Stimulated activated CD8-positive, alpha-beta memory T cell treated with anti-CD3 and anti-CD28 coated beads, Interleukin-2, amount 100 ng/mL, for 48 hours (primary cell): Measurements from ENCODE around the gene ZNF630.
"Not testable (repeated sequence)": the region's sequence is repeated elsewhere in the genome, so short reads cannot be mapped to it uniquely, and the experiment has no call there.

Experiments
- DNase-seq, 2 donors: peaks; one replicate each; pipeline ENCODE4 v3.0.0-alpha.2; 2020; ENCODE audit warnings: low read depth in 2 of 2

The ZNF630 gene

DNA sequence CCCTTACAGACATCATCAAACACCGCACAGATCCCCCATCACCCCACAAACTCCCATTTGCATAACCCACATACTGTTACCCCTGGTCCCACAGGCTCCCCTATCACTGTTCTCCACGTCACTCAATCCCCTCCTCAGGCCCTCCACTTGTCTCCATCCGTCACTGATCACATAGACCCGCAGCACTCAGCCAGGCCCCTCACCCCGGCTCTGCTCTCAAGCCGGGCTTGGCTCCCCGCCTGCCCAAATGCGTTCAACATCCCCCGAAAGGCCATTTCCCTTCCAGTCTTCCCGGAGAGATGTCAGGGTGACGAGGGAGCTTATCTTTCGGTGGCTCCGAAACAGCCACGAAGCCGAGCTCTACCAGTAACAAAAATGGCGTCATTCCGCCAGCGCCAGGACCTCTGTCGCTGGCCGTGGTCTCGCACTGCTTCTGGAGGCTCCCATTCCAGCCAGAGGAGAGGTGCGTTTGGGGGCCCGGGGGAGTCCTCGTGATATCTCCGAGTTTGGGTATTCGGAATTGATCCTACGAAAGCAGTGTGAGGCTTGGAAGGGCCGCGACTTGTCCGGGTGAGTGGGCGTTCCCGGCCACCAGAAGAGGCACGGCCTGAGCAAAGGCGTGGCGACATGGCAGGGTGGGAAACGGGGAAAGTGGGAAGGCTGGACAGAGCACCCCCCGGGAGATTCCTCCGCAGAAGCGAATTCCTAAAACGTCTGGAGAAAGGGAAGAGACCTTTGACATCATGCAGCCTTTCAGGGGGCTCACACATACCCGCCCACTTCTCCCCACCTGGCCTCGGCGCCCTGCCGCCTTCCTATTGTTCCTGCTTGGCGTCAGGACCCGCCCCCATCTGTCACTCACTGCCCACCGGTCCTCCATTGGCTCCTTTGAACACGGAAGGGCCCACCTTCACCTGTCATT lies at the start of gene ZNF630:
TSS of gene ZNF630 (minus strand) at position 577 of the 922 bp plus-strand sequence. CDS start 4,754 bp downstream, outside the sequence.
- peak; percentile 32 to 43 for DNase-seq

DNA sequence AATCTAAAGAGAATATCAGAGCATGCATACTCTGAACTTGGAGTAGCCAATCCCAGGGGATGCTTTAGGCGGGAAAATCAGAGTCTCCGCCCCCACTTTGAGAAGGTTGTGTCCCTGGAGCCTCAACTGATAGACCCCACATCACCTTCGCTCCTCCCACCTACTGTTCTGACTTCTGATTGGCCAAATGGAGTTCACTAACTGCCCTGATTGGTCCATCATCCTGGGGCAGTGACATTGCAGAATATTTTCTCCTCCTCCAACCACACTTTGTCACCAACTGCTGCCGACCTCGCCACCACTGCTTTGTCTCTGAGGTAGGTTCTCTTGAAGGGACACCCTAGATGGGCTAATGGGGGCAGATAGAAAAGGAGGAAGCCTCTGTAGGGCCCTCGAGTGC lies 36.3 kb upstream of the ZNF630 start:
- DNase-seq = no peak

DNA sequence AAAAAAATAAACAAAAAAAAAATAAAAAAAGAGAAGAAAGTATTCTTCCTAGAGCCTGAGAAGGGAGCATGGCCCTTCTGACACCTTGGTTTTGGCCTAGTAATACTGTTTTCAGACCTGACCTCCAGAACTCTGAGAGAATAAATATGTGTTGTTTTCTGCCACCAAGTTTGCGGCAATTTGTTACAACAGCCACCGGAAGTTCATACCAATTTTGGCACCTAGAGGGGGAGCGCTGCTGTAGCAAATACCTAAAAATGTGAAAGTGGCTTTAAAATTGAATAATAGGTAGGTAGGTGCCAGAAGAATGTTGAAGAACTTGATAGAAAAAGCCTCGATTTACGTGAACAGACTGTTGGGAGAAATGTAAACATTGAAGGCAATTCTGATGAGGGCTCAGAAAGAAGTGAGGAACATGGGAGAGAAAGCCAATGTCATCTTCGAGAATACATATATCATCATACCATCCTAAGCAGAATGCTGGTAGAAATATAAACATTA lies 31.5 kb upstream of the ZNF630 start:
- DNase-seq = no peak

DNA sequence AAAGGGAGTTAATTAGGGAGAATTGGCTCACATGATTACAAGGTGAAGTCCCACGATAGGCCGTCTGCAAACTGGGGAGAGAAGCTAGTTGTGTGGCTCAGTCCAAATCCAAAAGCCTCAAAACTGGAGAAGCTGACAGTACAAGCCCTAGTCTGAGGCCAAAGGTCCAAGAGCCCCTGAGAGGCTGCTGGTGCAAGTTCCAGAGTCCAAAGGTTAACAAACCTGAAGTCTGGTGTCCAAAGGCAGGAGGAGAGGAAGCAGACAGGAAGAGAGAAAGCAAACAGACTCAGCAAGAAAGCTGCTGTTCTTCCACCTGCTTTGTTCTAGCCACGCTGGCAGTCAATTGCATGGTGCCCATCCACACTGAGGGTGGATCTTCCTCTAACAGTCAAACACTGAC lies 30.0 kb upstream of the ZNF630 start:
- no peak for DNase-seq

DNA sequence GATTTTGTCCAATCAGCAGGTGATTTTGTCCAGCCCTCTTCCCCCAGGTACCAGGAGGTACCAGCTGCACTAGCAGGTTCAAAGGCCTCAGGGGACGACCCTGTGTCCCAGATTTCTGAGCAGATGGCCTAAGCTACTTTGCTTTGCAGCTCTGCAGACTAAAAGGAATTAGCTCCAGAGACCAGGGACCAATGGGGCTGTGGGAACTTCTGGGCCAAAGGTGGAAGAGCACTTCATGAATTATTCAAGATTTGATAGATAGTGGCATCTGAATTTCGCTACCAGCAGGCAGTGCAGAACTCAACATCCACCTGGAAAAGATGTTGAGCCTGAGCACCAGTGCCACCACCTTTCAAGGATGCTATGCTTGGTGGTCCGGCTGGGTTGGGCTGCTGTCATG lies 21.1 kb upstream of the ZNF630 start:
- DNase-seq = not testable (repeated sequence)

DNA sequence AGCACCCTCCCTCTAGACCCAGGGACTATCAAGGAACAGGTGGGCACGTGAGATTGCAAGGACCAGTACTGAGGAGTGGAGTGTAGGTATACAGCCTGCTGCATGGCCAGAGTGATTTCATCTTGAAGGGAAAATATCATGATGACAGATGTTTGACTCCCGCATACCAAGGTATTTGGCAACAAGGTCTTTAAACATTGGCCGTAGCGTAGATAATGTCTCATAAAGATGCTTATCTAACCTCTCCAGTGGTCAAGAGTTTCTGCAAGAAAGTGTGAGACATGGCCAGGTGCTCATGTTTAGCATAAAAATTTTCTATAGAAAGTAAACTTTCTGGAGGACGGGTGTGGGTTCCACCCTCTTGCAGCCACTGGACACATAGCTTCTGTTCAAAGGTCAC lies 18.7 kb upstream of the ZNF630 start:
- no peak for DNase-seq

DNA sequence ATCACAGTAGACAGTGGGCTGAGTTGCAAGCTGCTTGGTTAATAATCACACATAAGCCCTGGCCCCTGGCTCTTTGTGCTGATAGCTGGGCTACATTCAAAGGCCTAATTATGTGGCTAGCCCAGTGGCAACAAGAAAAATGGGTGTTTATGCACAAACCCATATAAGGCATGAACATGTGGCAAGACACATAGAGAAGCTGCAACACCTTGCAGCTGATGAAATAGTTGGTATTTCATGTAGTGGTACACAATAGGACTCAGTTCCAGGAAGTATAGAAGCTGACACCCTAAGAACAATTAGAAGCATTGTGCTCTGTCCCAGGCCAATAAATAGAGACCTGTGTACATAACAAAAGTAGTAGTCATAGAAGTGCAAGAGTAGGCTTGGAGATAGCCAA lies 14.6 kb upstream of the ZNF630 start:
- DNase-seq = no peak

DNA sequence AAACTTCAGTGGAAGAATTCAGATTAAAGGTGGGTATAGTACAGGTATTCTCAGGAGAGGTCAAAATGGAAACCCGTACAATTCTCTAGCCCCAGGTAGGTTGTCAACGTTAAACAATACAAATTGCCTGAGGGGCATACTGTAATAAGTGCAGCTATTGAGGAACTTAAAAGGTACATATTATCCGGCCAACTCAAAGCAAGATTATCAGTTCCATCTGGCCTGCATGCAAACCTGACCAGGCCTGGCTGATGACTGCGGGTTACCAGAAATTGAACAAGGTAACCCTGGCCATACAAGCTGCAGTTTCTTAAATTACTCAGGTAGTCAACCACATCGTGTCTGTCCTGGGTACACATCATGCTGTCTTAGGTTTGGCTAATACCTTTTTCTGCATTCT lies 12.3 kb upstream of the ZNF630 start:
- DNase-seq = no peak

DNA sequence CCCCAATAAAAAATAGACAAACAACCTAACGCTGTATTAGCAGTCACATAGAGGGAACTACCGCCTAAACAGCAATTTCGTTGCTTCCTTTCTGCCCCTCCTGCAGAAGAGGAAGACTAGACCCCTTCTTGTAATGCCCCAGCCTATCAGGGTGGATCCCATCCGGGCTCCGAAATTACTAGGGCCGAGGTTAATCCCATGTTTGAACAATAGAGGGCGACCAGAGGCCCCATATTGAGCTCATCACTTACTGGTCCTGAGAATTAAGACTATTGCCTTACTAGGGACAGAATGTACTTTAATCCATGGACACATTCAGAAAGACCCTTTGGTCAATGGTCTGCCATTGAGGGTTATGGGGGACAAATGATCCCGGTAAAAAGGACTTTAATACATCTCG lies 11.8 kb upstream of the ZNF630 start:
- no peak for DNase-seq

DNA sequence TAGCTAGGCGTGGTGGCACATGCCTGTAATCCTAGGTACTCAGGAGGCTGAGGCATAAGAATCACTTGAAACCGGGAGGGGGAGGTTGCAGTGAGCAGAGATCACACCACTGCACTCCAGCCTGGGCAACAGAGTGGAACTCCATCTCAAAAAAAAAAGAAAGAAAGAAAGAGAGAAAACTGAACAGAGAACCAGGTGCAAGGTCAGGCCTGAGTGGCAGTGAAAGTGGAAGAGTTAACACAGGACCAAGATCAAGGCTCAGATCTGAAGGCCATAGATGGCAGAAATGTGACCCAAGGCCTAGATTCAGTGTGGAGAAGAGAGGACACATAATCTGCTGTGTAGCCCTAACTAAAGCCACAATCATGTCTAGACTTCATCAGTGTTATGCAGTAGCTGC lies 4.9 kb upstream of the ZNF630 start:
- DNase-seq = no peak

DNA sequence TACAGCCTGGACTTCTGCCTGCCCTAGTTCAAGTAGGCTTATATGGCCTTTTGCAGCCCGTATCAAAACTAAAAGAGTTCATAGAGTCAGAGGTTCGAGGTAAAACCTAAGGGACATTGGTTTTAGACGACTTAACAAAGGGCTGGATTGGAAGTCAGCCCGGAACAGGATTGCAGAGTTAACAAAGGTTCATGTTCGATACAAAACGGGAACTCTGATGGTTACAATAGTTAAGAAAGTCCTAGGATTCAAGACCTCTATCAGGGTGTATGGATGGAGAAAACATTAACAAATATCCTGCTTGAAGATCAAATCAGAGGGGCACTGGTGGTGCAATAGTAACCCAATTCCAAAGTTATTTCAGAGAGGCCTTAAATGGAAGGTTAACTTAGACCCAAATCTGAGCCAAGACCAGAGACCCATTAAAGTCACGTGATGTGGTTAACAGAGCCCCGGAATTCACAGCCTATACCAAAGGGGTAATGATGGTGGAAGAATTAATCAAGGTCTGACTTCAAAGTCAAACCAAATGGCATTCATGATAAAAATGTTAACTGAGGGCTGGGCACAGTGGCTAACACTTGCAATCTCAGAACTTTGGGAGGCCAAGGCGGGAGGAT lies 656 bp upstream of the ZNF630 start:
- no peak for DNase-seq

DNA sequence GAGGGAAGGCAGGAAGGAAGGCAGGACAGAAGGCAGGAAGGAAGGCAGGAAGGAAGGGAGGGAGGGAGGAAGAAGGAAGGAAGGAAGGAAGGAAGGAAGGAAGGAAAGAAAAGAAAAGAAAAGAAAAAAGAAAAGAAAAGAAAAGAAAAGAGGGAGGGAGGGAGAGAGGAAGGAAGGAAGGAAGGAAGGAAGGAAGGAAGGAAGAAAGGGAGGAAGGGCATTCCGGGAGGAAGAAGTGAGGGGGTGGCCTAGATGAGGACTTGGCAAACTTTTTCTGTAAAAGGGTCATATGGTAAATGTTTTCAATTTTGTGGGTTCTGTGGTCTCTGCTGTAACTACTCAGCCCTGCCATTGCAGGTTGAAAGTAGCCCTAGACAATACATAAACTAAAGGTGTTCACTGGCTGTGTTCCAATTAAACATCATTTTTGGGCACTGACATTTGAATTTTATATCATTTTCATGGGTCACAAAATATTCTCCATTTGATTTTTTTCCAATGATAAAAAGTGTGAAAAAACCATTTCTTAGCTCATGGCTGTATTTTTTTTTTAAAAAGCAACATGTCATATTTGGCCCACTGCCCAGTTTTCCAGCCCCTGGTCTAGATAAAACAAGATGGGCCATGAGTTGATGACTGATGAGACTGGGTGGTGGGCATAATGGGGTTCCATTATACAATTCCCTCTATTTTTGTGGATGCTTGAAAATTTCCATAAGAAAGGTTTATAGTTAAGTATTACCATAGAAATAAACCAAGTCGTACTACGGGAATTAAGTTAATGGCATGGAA lies 3.1 kb downstream of the ZNF630 start:
- DNase-seq = no peak

DNA sequence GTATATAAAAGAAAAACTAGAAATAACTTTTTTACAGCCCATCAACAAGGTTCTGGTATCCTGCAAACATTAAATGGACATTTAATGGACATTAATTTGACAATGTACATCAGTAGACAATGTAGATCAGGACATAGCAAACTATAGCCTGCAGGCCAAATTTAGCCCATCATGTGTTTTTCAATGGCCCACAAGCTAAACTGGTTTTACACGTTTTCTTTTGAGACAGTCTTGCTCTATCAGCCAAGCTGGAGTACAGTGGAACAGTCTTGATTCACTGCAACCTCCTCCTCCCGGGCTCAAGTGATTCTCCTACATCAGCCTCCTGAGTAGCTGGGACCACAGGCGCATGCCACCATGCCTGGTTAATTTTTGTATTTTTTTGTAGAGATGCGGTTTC lies 7.2 kb downstream of the ZNF630 start:
- no peak for DNase-seq

DNA sequence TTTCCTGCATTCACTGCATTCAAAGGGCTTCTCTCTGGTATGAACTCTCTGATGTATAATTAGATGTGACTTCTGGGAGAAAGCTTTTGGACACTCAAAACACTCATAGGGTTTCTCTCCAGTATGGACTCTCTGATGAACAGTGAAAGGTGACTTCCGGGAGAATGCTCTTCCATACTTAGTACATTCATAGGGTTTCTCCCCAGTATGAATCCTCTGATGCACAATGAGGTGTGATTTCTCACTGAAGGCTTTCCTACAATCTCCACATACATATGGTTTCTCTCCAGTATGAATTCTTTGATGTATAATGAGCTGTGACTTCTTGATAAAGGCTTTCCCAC lies 12.2 kb downstream of the ZNF630 start:
- DNase-seq = no peak

DNA sequence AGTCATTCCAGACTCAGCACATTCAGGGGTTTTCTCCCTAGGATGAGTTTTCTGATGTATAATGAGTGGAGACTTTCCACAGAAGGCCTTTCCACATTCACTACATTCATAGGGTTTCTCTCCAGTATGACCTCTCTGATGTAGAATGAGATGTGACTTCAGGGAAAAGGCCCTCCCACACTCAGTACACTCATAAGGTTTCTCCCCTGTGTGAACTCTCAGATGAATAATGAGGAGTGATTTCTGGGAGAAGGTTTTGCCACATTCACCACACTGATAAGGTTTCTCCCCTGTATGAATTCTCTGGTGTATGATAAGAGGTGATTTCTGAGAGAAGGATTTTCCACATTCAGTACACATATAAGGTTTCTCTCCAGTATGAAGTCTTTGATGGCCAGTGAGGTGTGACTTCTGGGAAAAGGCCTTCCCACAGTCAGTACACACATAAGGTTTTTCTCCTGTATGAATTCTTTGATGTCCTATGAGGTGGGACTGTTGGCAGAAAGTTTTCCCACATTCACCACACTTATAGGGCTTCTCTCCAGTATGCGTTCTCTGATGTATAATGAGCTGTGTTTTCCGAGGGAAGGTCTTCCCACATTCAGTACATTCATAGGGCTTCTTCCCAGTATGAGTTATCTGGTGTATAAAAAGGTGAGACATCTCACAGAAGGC lies 12.7 kb downstream of the ZNF630 start:
- DNase-seq = no peak

DNA sequence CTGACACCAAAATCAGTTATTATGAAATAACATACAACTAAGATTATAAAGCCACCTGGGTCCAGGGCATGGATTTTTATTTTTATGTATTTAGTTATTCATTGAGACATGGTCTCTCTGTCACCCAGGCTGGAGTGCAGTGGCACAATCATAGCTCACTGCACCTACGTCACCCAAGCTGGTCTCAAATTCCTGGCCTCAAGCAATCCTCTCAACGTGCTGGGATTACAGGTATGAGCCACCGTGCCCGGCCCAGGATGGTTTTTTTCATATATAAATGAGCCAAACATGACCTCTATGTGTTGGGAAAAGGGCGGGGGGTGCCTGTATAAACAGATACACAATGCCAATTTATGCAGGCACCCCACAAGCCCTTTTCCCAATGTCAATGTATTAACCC lies 24.6 kb downstream of the ZNF630 start:
- no peak for DNase-seq

DNA sequence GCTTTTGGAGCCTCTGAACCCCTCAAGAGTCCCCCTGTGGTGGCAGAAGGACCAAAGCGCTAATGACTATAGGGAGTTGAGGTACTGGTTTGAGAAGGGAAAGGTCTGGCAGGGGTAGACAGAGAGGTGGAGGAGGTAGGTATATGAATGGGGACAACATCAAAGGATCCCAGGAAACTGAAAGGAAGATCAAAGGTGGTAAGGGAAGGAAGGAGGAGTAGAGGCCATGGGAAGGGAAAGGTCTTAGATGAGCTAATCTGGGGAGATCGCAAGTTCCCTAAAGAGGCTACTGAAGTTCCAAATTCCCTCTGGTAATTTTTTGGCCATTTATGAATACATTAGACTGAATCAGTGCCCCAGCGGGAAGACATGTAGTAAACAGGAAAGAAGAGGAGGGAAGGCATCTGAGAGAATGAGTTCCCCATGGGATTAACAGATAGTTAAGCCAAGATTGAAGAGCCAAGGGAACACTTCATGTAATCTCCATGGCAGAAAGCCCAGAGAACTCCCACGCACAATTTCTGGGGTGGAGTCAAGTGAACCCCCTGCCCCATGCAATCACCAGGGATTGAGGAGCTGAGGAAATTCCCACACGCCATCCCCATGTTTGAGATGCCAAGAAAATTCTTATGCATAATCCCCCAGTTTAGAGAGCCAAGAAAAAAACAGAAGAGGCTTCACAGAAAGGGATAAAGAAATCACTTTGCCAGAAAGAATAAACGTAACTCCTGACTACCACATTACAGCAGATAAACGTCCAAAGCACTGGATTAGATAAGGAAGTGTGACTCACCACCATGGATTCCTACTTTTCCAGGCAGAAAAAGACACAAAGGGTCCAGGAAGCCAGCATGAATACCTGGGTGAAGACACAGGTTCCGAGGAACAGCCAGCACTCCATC lies 25.8 kb downstream of the ZNF630 start:
- no peak for DNase-seq

DNA sequence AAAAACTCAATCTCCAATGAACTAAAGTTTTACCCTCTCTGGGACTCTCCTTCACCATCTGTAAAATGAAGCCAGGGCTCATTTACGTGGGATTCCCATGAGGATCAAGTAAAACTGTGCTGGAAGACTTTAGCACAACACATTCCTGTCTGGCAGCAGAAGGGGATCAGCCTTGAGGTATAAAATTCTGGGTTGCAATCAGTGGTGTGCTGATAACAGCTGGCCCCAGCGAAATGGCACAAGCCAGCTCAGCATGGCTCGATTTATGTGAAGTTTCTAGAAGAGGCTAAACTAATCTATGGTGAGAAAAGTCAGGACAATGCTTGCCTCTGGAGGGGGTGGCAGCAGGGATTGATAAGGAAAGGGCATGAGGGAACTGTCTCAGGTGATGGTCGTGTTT lies 28.4 kb downstream of the ZNF630 start:
- no peak for DNase-seq

DNA sequence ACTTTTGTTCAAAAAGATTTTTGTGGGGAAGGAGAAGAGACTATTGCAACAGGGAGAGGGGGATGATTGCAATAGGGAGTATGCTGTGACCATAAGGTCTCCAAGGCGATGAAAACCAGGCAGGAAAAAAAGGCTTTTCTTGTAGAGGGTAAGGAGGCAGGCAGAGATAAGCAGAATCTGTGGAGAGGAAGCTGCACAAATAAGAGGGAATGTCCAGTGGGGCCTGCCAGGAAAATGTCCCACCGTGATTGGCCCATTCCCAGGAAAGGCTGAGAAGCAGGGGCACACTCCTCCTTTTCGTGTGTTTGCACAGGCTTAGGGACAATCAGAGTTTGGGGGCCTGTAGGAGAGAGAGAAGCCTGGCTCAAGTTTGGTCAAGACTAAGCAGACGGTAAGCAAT lies 35.5 kb downstream of the ZNF630 start:
- no peak for DNase-seq

DNA sequence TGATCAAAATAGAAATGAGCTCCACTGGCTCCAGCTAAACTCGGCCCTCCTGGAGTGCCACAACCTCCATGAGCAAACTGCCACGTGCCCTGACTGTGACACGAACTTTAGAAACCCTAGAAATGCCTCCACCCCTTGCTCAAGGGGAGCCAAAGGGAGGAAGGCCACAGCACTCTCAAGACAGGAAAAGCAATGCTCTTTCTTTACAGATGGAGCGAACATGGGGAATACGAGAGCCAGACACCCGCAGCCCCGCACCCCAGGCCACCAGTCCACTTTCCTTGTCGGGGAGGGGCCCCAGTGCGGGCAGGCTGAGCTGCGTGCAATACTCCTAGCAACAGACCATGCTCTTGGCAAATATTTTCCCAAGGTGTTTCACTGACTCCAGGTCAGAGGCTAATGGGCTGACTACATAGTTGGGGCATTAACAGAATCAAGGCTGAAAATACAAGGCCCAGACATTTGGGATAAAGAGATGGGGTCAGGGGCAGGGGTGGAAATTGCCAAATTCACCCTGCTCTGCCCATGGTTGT lies 40.7 kb downstream of the ZNF630 start:
- DNase-seq = not testable (repeated sequence)

DNA sequence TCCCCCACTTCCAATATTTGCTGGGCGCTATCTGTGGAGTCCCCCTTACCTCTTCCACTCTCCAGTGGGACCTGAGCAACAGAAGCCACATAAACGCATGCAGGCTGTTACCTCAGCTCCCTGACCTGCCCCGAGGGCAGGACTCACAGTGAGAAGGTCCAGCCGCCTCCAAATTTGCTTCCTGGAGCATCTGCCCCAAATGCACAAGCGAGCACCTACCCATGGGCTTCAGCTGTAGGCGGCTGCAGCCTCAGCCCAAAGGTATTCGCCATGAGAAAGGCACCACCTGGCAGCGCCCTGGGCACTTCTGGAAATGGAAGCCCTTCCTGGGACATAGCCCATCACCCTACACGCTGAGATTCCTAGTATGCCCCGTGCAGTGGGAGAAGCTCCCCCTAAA lies 41.2 kb downstream of the ZNF630 start:
- no peak for DNase-seq
